A549 treated with dexamethasone at 1 μM for 4 hours (cell line): Measurements from ENCODE around the gene IL9. TPM values are rescaled to one million over a fixed set of nuclear protein-coding genes. Genes with fewer than 3 reads are reported as not detected.

Experiments
- total RNA-seq: library from RNA; stranded (reverse); fragments of 200-300 nt; extraction: Qiagen RNA extraction; gene quantifications from 5 replicates; pipeline ENCODE4 v1.2.3, GENCODE V29; 2022

The IL9 gene
- total RNA-seq: not detected in 5 replicates

DNA sequence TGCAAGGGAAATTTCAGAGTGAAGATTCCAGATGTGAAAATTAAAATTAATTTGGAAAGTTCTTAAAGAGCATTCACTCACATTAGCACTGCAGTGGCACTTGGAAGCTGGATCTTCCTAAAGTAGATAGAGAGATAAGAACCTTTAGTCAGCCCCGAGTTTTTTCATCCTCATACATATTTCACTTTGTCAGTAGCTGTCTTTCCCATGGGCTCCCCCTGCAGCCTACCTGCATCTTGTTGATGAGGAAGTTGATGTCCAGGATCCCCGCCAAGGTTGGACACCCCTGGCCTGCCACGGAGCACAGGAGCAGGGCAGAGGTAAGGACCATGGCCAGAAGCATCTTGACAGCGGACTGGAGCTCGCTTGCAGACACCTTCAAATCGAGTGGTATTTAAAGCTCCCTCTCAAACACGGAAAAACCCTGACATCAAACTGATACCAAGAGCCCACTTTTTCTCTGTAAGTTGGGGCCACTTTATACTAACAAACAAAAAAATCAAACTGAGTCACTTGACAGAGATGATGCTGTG, at the start of gene IL9:
Gene IL9 (minus strand): TSS at position 368 of the 533 bp plus-strand sequence. CDS start 25 bp downstream, at position 343.

Other genes starting within 250 kb of the IL9 start
- gene SLC25A48, start 61.2 kb downstream of the IL9 start, total RNA-seq: 0.16 to 0.41 TPM (median 0.29 TPM) in 5 replicates
- not detected in 5 replicates for gene LECT2, start 59.1 kb upstream of the IL9 start, total RNA-seq
- gene TGFBI, start 133.1 kb upstream of the IL9 start, total RNA-seq: 1,392 to 2,102 TPM (median 1,727 TPM) in 5 replicates
- gene SMAD5, start 237.0 kb upstream of the IL9 start, total RNA-seq: 17.7 to 44.1 TPM (median 34.7 TPM) in 5 replicates